Measurements from ENCODE around the gene SRC.

SRC gene

GRCh38 chr20:37406010-37406998, 60.4 kb downstream of the SRC start:
- TF ChIP-seq GATA1 (IDR thresholded peaks at IDR 0.05; ENCODE audit: low read depth, low read length) (no peak), POLR2A (IDR thresholded peaks at IDR 0.05; ENCODE audit: low read length) (no peak)
- DNase-seq: peak; percentile 56 to 66

GRCh38 chr20:37407019-37407566, 61.2 kb downstream of the SRC start:
- TF ChIP-seq POLR2A (IDR thresholded peaks at IDR 0.05; ENCODE audit: low read length) (no peak), GATA1 (IDR thresholded peaks at IDR 0.05; ENCODE audit: low read depth, low read length) (no peak)

GRCh38 chr20:37407573-37408002, 61.6 kb downstream of the SRC start:
- no peak for TF ChIP-seq GATA1 (IDR thresholded peaks at IDR 0.05; ENCODE audit: low read depth, low read length)
- TF ChIP-seq POLR2A (IDR thresholded peaks at IDR 0.05; ENCODE audit: low read length): no peak
- no peak for DNase-seq

More at GRCh38 chr20:37407019-37407566, 61.2 kb downstream of the SRC start:
- no peak for DNase-seq

GRCh38 chr20:37408302-37409193, 62.6 kb downstream of the SRC start:
- TF ChIP-seq GATA1 (IDR thresholded peaks at IDR 0.05; ENCODE audit: low read depth, low read length) (no peak), POLR2A (IDR thresholded peaks at IDR 0.05; ENCODE audit: low read length) (no peak)
- no peak for DNase-seq

- DNase-seq: no peak
- TF ChIP-seq GATA1 (IDR thresholded peaks at IDR 0.05; ENCODE audit: low read depth, low read length): no peak
Observed at GRCh38 chr20:37411408-37412219, 65.7 kb downstream of the SRC start.

GRCh38 chr20:37413023-37413334, 67.0 kb downstream of the SRC start:
- TF ChIP-seq POLR2A (IDR thresholded peaks at IDR 0.05; ENCODE audit: low read length) (no peak), GATA1 (IDR thresholded peaks at IDR 0.05; ENCODE audit: low read depth, low read length) (no peak)
- DNase-seq: no peak

GRCh38 chr20:37413379-37413778, 67.4 kb downstream of the SRC start:
- DNase-seq: no peak
- TF ChIP-seq GATA1 (IDR thresholded peaks at IDR 0.05; ENCODE audit: low read depth, low read length) (no peak), POLR2A (IDR thresholded peaks at IDR 0.05; ENCODE audit: low read length) (no peak)

GRCh38 chr20:37414224-37415035, 68.5 kb downstream of the SRC start:
- DNase-seq: no peak
- no peak for TF ChIP-seq POLR2A (IDR thresholded peaks at IDR 0.05; ENCODE audit: low read length)
- no peak for TF ChIP-seq GATA1 (IDR thresholded peaks at IDR 0.05; ENCODE audit: low read depth, low read length)

GRCh38 chr20:37415118-37416085, 69.5 kb downstream of the SRC start:
- TF ChIP-seq GATA1 (IDR thresholded peaks at IDR 0.05; ENCODE audit: low read depth, low read length): no peak
- no peak for TF ChIP-seq POLR2A (IDR thresholded peaks at IDR 0.05; ENCODE audit: low read length)
- DNase-seq: no peak

- DNase-seq: no peak
- TF ChIP-seq POLR2A (IDR thresholded peaks at IDR 0.05; ENCODE audit: low read length) (no peak), GATA1 (IDR thresholded peaks at IDR 0.05; ENCODE audit: low read depth, low read length) (no peak)
Observed at GRCh38 chr20:37416100-37416847, 70.3 kb downstream of the SRC start.

All from erythroblast (primary cell).